ENCODE measurements around the gene SMURF1.

DNA sequence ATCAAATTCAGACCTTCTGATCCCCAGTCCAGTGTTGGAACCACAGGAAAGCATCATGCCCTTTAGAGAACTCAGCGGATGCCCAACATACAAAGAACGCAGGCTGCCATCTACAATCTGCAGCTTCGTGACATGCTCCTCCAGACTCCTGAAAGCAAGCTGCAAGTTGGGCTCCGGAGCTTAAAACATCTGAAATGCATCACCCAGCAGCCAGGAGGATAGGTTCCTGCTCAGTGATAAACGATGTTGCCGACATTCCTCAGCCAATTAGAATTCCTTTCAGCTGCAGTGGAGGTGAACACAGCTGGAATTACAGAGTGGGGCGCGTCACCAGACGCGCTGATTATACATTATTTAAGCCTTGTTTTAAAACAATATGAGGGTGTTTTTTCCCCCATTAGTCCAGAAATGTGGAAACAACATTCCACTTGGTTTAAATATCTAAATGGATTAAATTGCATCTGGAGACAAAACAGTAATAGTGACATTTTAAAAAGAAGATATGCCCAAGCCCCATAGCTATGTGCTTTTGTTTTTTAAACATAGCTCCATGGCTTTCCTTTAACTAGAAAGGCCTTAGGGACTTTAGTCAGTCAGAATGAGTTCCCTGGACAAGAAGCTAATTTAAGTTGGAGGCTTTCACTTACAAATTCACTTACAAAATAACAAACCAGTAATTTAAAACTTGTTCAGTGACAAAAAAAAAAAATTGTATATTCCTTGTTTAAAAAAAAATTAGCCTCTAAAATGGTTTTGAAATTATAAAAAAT lies 6.3 kb downstream of the SMURF1 start:
- TF ChIP-seq, protein P1, sequence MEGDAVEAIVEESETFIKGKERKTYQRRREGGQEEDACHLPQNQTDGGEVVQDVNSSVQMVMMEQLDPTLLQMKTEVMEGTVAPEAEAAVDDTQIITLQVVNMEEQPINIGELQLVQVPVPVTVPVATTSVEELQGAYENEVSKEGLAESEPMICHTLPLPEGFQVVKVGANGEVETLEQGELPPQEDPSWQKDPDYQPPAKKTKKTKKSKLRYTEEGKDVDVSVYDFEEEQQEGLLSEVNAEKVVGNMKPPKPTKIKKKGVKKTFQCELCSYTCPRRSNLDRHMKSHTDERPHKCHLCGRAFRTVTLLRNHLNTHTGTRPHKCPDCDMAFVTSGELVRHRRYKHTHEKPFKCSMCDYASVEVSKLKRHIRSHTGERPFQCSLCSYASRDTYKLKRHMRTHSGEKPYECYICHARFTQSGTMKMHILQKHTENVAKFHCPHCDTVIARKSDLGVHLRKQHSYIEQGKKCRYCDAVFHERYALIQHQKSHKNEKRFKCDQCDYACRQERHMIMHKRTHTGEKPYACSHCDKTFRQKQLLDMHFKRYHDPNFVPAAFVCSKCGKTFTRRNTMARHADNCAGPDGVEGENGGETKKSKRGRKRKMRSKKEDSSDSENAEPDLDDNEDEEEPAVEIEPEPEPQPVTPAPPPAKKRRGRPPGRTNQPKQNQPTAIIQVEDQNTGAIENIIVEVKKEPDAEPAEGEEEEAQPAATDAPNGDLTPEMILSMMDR (IDR thresholded peaks at IDR 0.05): no peak
- no peak for TF ChIP-seq EP300 (IDR thresholded peaks at IDR 0.05)

All from suprapubic skin (tissue), 3 donors.